Measurements from ENCODE around the gene ALG1. TPM values are rescaled to one million over a fixed set of nuclear protein-coding genes. Genes with fewer than 3 reads are reported as not detected.

Gene ALG1
- total RNA-seq, 1 experiment from 2014 or later = 23.4 TPM

DNA sequence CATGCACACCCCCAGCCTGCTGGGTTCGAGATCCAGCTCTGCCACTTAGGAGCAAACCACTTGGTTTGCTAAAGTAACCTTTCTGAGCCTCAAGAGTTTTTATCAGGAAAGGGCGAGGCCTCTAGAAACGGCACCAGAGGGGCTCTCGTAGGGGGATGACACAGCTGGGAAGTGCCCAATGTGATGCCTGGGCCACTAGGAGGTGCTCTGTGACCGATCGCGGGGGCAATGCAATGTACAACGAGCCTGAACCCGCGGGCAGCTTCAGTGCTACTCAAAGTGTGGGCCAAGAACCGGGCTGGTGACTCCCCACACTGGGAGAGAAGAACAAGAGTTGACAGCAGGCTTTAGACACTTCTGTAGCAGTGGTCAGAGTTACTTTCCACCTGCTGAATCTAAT, 15.3 kb upstream of the ALG1 start:
- peak; percentile 84 for DNase-seq
- H3K36me3 ChIP-seq (ENCODE audit: insufficient read depth, low read length) = no peaks in the 10 kb centered on the region
- no peak overlapping the region for H3K27ac ChIP-seq (ENCODE audit: low read length)
- H3K27me3 ChIP-seq (ENCODE audit: low read length) = no peaks in the 10 kb centered on the region
- H3K9ac ChIP-seq (ENCODE audit: low read length) = no peak overlapping the region
- H3K9me2 ChIP-seq (replicated peaks; ENCODE audit: insufficient read depth, low read length) = no peaks in the 10 kb centered on the region
- no peak overlapping the region for H3K4me2 ChIP-seq (ENCODE audit: low read depth, low read length, poor library complexity, severe bottlenecking)
- no peaks in the 10 kb centered on the region; the same call in 1 of the 2 replicates for H3K4me1 ChIP-seq (ENCODE audit: low read length)
- H3K9me3 ChIP-seq (ENCODE audit: low read length) = no peaks in the 10 kb centered on the region
- no peaks in the 10 kb centered on the region for H4K20me1 ChIP-seq (ENCODE audit: insufficient read depth, low read depth, low read length)
- no peak overlapping the region for H2AFZ ChIP-seq (ENCODE audit: low read length)
- no peak overlapping the region for H3K4me3 ChIP-seq (ENCODE audit: low read length)
- no peaks in the 10 kb centered on the region for H3K79me2 ChIP-seq (ENCODE audit: low read length)

DNA sequence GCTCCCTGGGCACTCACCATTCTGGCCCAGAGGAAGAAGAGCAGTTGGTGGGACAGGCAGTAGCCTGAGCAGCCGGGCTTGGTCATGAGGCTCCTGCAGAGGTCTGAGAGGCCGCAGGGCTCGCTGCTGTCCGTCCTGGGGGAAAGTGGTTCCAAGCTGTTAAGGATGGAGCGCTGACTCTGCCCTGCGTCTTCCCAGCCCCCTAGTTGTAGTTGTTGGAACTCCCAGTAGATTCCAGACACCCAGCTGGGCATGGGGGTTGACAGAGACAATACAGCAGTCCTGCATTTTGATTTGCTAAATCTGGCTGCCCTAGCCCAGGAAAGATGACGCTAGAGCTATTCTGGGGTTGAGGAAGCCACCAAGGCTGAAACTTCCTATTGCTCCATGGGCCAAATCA, 13.2 kb upstream of the ALG1 start:
- DNase-seq = no peak
- H3K9me3 ChIP-seq (ENCODE audit: low read length) = no peaks in the 10 kb centered on the region
- no peaks in the 10 kb centered on the region for H3K79me2 ChIP-seq (ENCODE audit: low read length)
- no peak overlapping the region for H3K4me2 ChIP-seq (ENCODE audit: low read depth, low read length, poor library complexity, severe bottlenecking)
- H3K27ac ChIP-seq (ENCODE audit: low read length) = no peak overlapping the region
- H3K9ac ChIP-seq (ENCODE audit: low read length) = no peak overlapping the region
- H3K4me1 ChIP-seq (ENCODE audit: low read length) = peaks cover 6% of the 10 kb centered on the region; the same call in 1 of the 2 replicates
- no peak overlapping the region for H3K4me3 ChIP-seq (ENCODE audit: low read length)
- H3K27me3 ChIP-seq (ENCODE audit: low read length) = no peaks in the 10 kb centered on the region
- H3K36me3 ChIP-seq (ENCODE audit: insufficient read depth, low read length) = no peaks in the 10 kb centered on the region
- H2AFZ ChIP-seq (ENCODE audit: low read length) = no peak overlapping the region
- no peaks in the 10 kb centered on the region for H4K20me1 ChIP-seq (ENCODE audit: insufficient read depth, low read depth, low read length)
- no peaks in the 10 kb centered on the region for H3K9me2 ChIP-seq (replicated peaks; ENCODE audit: insufficient read depth, low read length)

GRCh38 chr16:5059386-5060072, 12.1 kb upstream of the ALG1 start:
- Histone ChIP-seq H3K36me3 (ENCODE audit: insufficient read depth, low read length) (no peaks in the 10 kb centered on the region), H4K20me1 (ENCODE audit: insufficient read depth, low read depth, low read length) (no peaks in the 10 kb centered on the region), H3K4me1 (ENCODE audit: low read length) (peaks cover 6% of the 10 kb centered on the region; the same call in 1 of the 2 replicates), H3K9me3 (ENCODE audit: low read length) (no peaks in the 10 kb centered on the region), H3K27ac (ENCODE audit: low read length) (no peak overlapping the region), H3K4me2 (ENCODE audit: low read depth, low read length, poor library complexity, severe bottlenecking) (no peak overlapping the region), H3K79me2 (ENCODE audit: low read length) (no peaks in the 10 kb centered on the region), H3K4me3 (ENCODE audit: low read length) (no peak overlapping the region), H3K27me3 (ENCODE audit: low read length) (no peaks in the 10 kb centered on the region), H3K9ac (ENCODE audit: low read length) (no peak overlapping the region), H3K9me2 (replicated peaks; ENCODE audit: insufficient read depth, low read length) (no peaks in the 10 kb centered on the region), H2AFZ (ENCODE audit: low read length) (no peak overlapping the region)
- DNase-seq = no peak

DNA sequence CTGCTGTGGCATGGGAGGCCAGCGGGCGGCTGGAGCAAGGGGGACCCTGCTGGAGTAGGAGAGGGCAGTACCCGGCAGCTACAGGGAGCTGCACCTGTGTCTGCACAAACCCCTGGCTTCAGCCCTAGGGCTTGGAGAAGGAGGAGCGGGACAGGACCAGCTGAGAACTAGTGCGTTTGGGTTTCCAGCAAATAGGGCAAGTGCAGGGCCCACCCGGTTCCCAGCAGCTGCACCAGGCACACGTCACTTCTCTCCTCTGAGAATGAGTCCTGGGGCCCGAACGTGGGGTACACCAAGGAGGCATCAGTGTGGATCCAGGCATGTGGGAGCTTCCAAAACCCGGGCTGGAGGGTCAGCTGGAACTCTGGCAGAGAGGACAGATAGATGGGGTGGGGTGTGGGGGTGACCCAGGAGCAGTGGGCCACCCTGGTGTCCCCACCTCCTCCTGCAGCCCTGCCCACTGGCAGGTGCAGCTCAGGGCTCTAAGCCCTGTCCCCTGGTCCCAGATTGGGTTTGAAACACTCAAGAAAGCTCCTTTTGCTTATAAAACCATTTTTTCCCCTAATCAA, 11.5 kb upstream of the ALG1 start:
- no peaks in the 10 kb centered on the region for H3K27me3 ChIP-seq (ENCODE audit: low read length)
- H3K4me1 ChIP-seq (ENCODE audit: low read length) = peaks cover 6% of the 10 kb centered on the region; the same call in 1 of the 2 replicates
- no peaks in the 10 kb centered on the region for H3K79me2 ChIP-seq (ENCODE audit: low read length)
- no peak overlapping the region for H3K4me3 ChIP-seq (ENCODE audit: low read length)
- no peaks in the 10 kb centered on the region for H3K36me3 ChIP-seq (ENCODE audit: insufficient read depth, low read length)
- H3K9me2 ChIP-seq (replicated peaks; ENCODE audit: insufficient read depth, low read length) = no peaks in the 10 kb centered on the region
- H3K9me3 ChIP-seq (ENCODE audit: low read length) = no peaks in the 10 kb centered on the region
- DNase-seq = no peak
- no peaks in the 10 kb centered on the region for H4K20me1 ChIP-seq (ENCODE audit: insufficient read depth, low read depth, low read length)
- H2AFZ ChIP-seq (ENCODE audit: low read length) = no peak overlapping the region
- no peak overlapping the region for H3K4me2 ChIP-seq (ENCODE audit: low read depth, low read length, poor library complexity, severe bottlenecking)
- no peak overlapping the region for H3K27ac ChIP-seq (ENCODE audit: low read length)
- no peak overlapping the region for H3K9ac ChIP-seq (ENCODE audit: low read length)

GRCh38 chr16:5062051-5062450, 9.6 kb upstream of the ALG1 start:
- Histone ChIP-seq H3K9me2 (replicated peaks; ENCODE audit: insufficient read depth, low read length) (no peaks in the 10 kb centered on the region), H3K79me2 (ENCODE audit: low read length) (no peaks in the 10 kb centered on the region)

GRCh38 chr16:5062790-5063765, 8.6 kb upstream of the ALG1 start:
- no peak for DNase-seq
- Histone ChIP-seq H3K9me3 (ENCODE audit: low read length) (no peaks in the 10 kb centered on the region), H3K27me3 (ENCODE audit: low read length) (no peaks in the 10 kb centered on the region), H4K20me1 (ENCODE audit: insufficient read depth, low read depth, low read length) (no peaks in the 10 kb centered on the region), H3K27ac (ENCODE audit: low read length) (no peak overlapping the region), H3K9me2 (replicated peaks; ENCODE audit: insufficient read depth, low read length) (no peaks in the 10 kb centered on the region), H2AFZ (ENCODE audit: low read length) (no peak overlapping the region), H3K79me2 (ENCODE audit: low read length) (no peaks in the 10 kb centered on the region), H3K4me1 (ENCODE audit: low read length) (peaks cover 6% of the 10 kb centered on the region; the same call in 1 of the 2 replicates), H3K4me2 (ENCODE audit: low read depth, low read length, poor library complexity, severe bottlenecking) (no peak overlapping the region), H3K36me3 (ENCODE audit: insufficient read depth, low read length) (no peaks in the 10 kb centered on the region), H3K4me3 (ENCODE audit: low read length) (no peak overlapping the region), H3K9ac (ENCODE audit: low read length) (no peak overlapping the region)

More at GRCh38 chr16:5062051-5062450, 9.6 kb upstream of the ALG1 start:
- Histone ChIP-seq H3K9ac (ENCODE audit: low read length) (no peak overlapping the region), H3K4me2 (ENCODE audit: low read depth, low read length, poor library complexity, severe bottlenecking) (no peak overlapping the region), H3K4me3 (ENCODE audit: low read length) (no peak overlapping the region), H2AFZ (ENCODE audit: low read length) (no peak overlapping the region), H3K36me3 (ENCODE audit: insufficient read depth, low read length) (no peaks in the 10 kb centered on the region), H3K27me3 (ENCODE audit: low read length) (no peaks in the 10 kb centered on the region), H3K27ac (ENCODE audit: low read length) (no peak overlapping the region), H3K4me1 (ENCODE audit: low read length) (peaks cover 6% of the 10 kb centered on the region; the same call in 1 of the 2 replicates), H3K9me3 (ENCODE audit: low read length) (no peaks in the 10 kb centered on the region), H4K20me1 (ENCODE audit: insufficient read depth, low read depth, low read length) (no peaks in the 10 kb centered on the region)
- DNase-seq = peak; percentile 52

DNA sequence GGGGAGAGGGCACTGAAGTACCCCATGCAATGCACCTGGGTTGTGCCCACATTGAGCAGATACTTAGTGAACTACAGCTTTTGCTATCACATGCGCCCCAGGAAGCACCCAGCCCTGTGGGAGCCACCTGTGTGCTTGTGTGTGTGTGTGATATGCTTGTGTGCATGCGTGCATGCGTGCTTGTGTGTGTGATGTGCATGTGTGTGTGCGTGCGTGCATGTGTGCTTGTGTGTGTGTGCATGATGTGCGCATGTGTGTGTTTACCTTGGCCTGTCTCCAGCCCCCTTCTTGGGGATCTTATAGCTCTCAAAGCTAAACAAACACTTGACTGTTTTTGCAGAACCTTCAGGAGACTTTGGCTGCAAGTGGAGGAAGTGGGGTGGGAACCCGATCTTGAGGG, 6.7 kb upstream of the ALG1 start:
- Histone ChIP-seq H2AFZ (ENCODE audit: low read length) (no peak overlapping the region), H3K9me3 (ENCODE audit: low read length) (no peaks in the 10 kb centered on the region), H3K9me2 (replicated peaks; ENCODE audit: insufficient read depth, low read length) (no peaks in the 10 kb centered on the region), H3K36me3 (ENCODE audit: insufficient read depth, low read length) (no peaks in the 10 kb centered on the region), H4K20me1 (ENCODE audit: insufficient read depth, low read depth, low read length) (no peaks in the 10 kb centered on the region), H3K79me2 (ENCODE audit: low read length) (no peaks in the 10 kb centered on the region), H3K27me3 (ENCODE audit: low read length) (no peaks in the 10 kb centered on the region), H3K9ac (ENCODE audit: low read length) (no peak overlapping the region), H3K4me2 (ENCODE audit: low read depth, low read length, poor library complexity, severe bottlenecking) (no peak overlapping the region), H3K4me1 (ENCODE audit: low read length) (peaks cover 6% of the 10 kb centered on the region; the same call in 1 of the 2 replicates), H3K27ac (ENCODE audit: low read length) (no peak overlapping the region), H3K4me3 (ENCODE audit: low read length) (no peak overlapping the region)
- no peak for DNase-seq

- DNase-seq = no peak
- Histone ChIP-seq H3K4me3 (ENCODE audit: low read length) (no peak overlapping the region), H3K9me2 (replicated peaks; ENCODE audit: insufficient read depth, low read length) (no peaks in the 10 kb centered on the region), H3K4me1 (ENCODE audit: low read length) (peaks cover 6% of the 10 kb centered on the region; the same call in 1 of the 2 replicates), H3K9me3 (ENCODE audit: low read length) (no peaks in the 10 kb centered on the region), H3K36me3 (ENCODE audit: insufficient read depth, low read length) (no peaks in the 10 kb centered on the region), H3K27ac (ENCODE audit: low read length) (no peak overlapping the region), H4K20me1 (ENCODE audit: insufficient read depth, low read depth, low read length) (no peaks in the 10 kb centered on the region), H3K27me3 (ENCODE audit: low read length) (no peaks in the 10 kb centered on the region), H3K9ac (ENCODE audit: low read length) (no peak overlapping the region), H2AFZ (ENCODE audit: low read length) (no peak overlapping the region), H3K79me2 (ENCODE audit: low read length) (no peaks in the 10 kb centered on the region), H3K4me2 (ENCODE audit: low read depth, low read length, poor library complexity, severe bottlenecking) (no peak overlapping the region)
Measured at GRCh38 chr16:5065326-5065725, 6.3 kb upstream of the ALG1 start.

All from Karpas-422 (cell line).